GM23338 (cell line): Measurements from ENCODE around the gene MYCBP2.
"Not testable (repeated sequence)": the region's sequence is repeated elsewhere in the genome, so short reads cannot be mapped to it uniquely, and the experiment has no call there.

Source experiments
- CREB1 ChIP-seq: fragments of 250-450 bp; sonication (Bioruptor Pico); IDR thresholded peaks from 2 replicates; pipeline ENCODE4 v1.5.0; 2020; ENCODE audit warnings: low read depth, mild to moderate bottlenecking, moderate library complexity
- EZH2 ChIP-seq: fragments of 200-600 bp; sonication (generic); IDR thresholded peaks from one replicate; pipeline ENCODE4 v1.8.0; 2017; ENCODE audit warnings: antibody characterized with exemption, mild to moderate bottlenecking, low read depth; ENCODE audit not compliant: unreplicated experiment
- EZH2phosphoT487 ChIP-seq: fragments of 200-600 bp; sonication (generic); IDR thresholded peaks from one replicate; pipeline ENCODE4 v1.8.1; 2018; ENCODE audit warnings: antibody characterized with exemption; ENCODE audit not compliant: unreplicated experiment
- POLR2AphosphoS5 ChIP-seq: IDR thresholded peaks from 2 replicates; pipeline ENCODE4 v1.6.1; 2016; ENCODE audit warnings: antibody characterized with exemption, low read depth
- REST ChIP-seq: IDR thresholded peaks from one replicate; pipeline ENCODE4 v1.6.1; 2018; ENCODE audit warnings: antibody characterized with exemption; ENCODE audit not compliant: unreplicated experiment
- STAT1 ChIP-seq: IDR thresholded peaks from one replicate; pipeline ENCODE4 v1.6.1; 2016; ENCODE audit warnings: antibody characterized with exemption; ENCODE audit not compliant: unreplicated experiment
- TF ChIP-seq, protein P1 (sequence below), 2 experiments: fragments of 200-600 bp in 1 of 2; sonication (generic) in 1 of 2; conservative IDR thresholded peaks; 2 replicates each; pipeline versions ENCODE4 v1.5.1 to v1.6.1; 2016 to 2017; ENCODE audit warnings: antibody characterized with exemption in 2 of 2, low read depth in 2 of 2, mild to moderate bottlenecking in 2 of 2, moderate library complexity in 1 of 2
- TF ChIP-seq, protein P2 (sequence below): IDR thresholded peaks from 2 replicates; pipeline ENCODE4 v1.6.1; 2016; ENCODE audit warnings: antibody characterized with exemption

GRCh38 chr13:77198995-77199394 is 127.9 kb downstream of the MYCBP2 start:
- not testable (repeated sequence) for TF ChIP-seq CREB1, POLR2AphosphoS5, EZH2phosphoT487, REST, EZH2, STAT1
- TF ChIP-seq, protein P1, sequence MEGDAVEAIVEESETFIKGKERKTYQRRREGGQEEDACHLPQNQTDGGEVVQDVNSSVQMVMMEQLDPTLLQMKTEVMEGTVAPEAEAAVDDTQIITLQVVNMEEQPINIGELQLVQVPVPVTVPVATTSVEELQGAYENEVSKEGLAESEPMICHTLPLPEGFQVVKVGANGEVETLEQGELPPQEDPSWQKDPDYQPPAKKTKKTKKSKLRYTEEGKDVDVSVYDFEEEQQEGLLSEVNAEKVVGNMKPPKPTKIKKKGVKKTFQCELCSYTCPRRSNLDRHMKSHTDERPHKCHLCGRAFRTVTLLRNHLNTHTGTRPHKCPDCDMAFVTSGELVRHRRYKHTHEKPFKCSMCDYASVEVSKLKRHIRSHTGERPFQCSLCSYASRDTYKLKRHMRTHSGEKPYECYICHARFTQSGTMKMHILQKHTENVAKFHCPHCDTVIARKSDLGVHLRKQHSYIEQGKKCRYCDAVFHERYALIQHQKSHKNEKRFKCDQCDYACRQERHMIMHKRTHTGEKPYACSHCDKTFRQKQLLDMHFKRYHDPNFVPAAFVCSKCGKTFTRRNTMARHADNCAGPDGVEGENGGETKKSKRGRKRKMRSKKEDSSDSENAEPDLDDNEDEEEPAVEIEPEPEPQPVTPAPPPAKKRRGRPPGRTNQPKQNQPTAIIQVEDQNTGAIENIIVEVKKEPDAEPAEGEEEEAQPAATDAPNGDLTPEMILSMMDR (conservative IDR thresholded peaks at IDR 0.05; ENCODE audit: low read depth in 2 of 2), result not testable (repeated sequence)
- TF ChIP-seq, protein P2, sequence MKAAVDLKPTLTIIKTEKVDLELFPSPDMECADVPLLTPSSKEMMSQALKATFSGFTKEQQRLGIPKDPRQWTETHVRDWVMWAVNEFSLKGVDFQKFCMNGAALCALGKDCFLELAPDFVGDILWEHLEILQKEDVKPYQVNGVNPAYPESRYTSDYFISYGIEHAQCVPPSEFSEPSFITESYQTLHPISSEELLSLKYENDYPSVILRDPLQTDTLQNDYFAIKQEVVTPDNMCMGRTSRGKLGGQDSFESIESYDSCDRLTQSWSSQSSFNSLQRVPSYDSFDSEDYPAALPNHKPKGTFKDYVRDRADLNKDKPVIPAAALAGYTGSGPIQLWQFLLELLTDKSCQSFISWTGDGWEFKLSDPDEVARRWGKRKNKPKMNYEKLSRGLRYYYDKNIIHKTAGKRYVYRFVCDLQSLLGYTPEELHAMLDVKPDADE, result not testable (repeated sequence)
